GM18511 (cell line): Measurements from ENCODE around the gene CASP12.

Experiments used
- ATAC-seq: cut with Tn5 transposase; IDR thresholded peaks from one replicate; pipeline ENCODE4 v1.9.1; 2021; ENCODE audit warnings: mild to moderate bottlenecking, moderate library complexity; ENCODE audit not compliant: unreplicated experiment

Gene CASP12

GRCh38 chr11:104841185-104841584 lies 57.1 kb downstream of the CASP12 start:
- ATAC-seq = no peak

GRCh38 chr11:104837969-104838639 lies 60.2 kb downstream of the CASP12 start:
- no peak for ATAC-seq

GRCh38 chr11:104836691-104837090 lies 61.6 kb downstream of the CASP12 start:
- no peak for ATAC-seq
